Vagina (tissue), 2 donors: ENCODE measurements around the gene S100PBP.

ENCODE experiments used
- CTCF ChIP-seq, 3 experiments: fragments of 450-650 bp in 2 of 3; fragments of 200-600 bp in 1 of 3; sonication (generic) in 1 of 3; IDR thresholded peaks; one replicate each; pipeline ENCODE4 v1.5.1; 2017 to 2019; ENCODE audit warnings: antibody characterized with exemption in 3 of 3, mild to moderate bottlenecking in 2 of 3, moderate library complexity in 2 of 3
- POLR2A ChIP-seq, 2 donors: fragments of 450-650 bp; IDR thresholded peaks; one replicate each; pipeline ENCODE4 v1.6.1; 2017; ENCODE audit warnings: antibody characterized with exemption in 2 of 2, mild to moderate bottlenecking in 2 of 2, moderate library complexity in 2 of 2

GRCh38 chr1:32858136-32858535 lies 40.7 kb downstream of the S100PBP start:
- TF ChIP-seq POLR2A (IDR thresholded peaks at IDR 0.05) (no peak), CTCF (IDR thresholded peaks at IDR 0.05) (no peak)
